Measurements from ENCODE around the gene ATP6V1B1. TPM values are rescaled to one million over a fixed set of nuclear protein-coding genes. Genes with fewer than 3 reads are reported as not detected.

ATP6V1B1 gene
- total RNA-seq, 4 donors from 2014 or later = 7.3 to 110 (median 55.0) TPM

DNA sequence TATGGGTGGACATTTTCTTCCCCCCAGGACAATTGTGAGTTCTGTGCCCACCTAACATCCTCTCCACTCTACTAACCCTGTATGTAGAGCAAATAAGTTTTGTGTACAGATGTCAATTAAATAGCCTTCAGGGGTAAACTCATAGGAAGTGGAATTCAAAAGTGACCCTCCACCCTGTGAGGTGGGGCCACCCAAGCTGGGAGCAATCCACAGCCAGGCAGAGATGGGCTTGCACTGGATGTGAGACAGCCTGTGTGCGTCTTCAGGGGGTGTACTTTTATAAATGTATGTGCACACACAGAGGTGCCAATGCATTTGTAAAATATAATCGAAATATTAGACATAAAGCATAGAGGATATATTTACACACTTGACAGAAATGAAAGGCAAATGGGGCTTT, 33.1 kb upstream of the ATP6V1B1 start:
- intact Hi-C loops (cut with DNase I; ENCODE audit: low total_unique reads) = no loop called here
- H3K4me3 ChIP-seq (ENCODE audit: low read depth, poor library complexity, severe bottlenecking) = no peak overlapping the region
- TF ChIP-seq CTCF (IDR thresholded peaks at IDR 0.05) (no peak), POLR2A (IDR thresholded peaks at IDR 0.05) (no peak)
- whole genome bisulfite sequencing, 2 donors = 93 to 96% methylated on average over 1 to 2 of the region's 2 CpGs
- no peak for DNase-seq (ENCODE audit: low spot score in 2 of 2)

DNA sequence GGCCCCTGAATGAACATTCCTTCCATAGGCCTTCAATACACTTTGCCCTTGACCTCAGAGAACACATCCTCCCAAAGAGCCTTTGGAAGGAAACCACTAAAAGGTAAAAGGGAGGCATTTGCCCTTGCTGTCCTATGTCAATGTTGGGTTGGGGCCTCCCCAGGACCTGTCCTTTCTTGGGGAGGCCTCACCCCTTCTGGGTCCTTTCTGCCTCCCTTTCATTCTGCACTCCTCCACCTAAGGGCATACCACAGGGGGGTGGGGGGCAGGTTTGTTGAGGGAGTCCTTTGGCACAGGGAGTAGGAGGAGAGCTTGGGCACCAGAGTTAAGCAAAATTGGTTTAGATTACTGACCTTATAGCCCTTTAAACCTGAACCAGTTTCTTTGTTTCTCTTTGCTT, 32.5 kb upstream of the ATP6V1B1 start:
- TF ChIP-seq POLR2A (IDR thresholded peaks at IDR 0.05) (no peak), CTCF (IDR thresholded peaks at IDR 0.05) (no peak)
- intact Hi-C loops (cut with DNase I; ENCODE audit: low total_unique reads) = no loop called here

DNA sequence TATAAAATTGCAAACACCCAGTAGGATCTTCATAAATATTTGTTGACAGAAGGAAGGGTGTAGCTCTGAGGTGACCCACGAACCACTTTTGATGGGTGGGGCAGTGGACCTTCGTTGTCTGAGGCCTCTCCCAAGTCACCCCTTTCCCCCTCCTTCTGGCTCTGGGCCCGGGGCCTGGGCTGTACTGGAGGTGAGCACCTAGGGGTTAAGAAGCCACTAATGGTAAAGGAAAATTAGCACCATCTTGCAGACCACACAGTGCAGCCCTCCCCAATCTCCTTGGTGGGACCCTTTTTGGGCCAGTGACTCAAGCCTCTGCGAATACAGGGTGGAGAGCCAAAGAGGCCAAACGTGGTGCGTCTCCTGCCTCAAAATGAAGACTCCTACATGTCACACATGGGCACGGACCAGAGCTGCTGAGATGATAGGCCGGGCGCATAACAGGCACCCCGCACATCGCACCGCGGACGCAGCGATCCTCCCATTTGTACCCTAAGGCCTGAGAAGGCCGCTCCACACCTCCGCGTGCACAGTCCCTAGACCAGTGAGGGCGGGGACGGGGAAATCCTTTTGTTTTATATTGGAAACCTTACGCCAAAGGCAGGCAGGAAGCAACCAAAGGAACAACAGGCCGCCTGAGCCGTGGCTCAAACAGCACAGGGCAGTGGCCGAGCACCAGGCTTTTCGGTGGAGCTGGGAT, 31.9 kb upstream of the ATP6V1B1 start:
- intact Hi-C loops (cut with DNase I; ENCODE audit: low total_unique reads) = no loop called here
- TF ChIP-seq POLR2A (IDR thresholded peaks at IDR 0.05) (no peak), CTCF (IDR thresholded peaks at IDR 0.05) (no peak)
- DNase-seq (ENCODE audit: low spot score in 2 of 2) = peak in 1 of 2 donors; percentile 56
- WGBS, 2 donors = 73 to 80% methylated on average over 25 of the region's 25 CpGs
- H3K4me3 ChIP-seq (ENCODE audit: low read depth, poor library complexity, severe bottlenecking) = no peak overlapping the region

More for the DNA sequence above, 32.5 kb upstream of the ATP6V1B1 start:
- DNase-seq (ENCODE audit: low spot score in 2 of 2) = peak in 1 of 2 donors; percentile 60
- H3K4me3 ChIP-seq (ENCODE audit: low read depth, poor library complexity, severe bottlenecking) = no peak overlapping the region

GRCh38 chr2:70904371-70905216, 31.1 kb upstream of the ATP6V1B1 start:
- TF ChIP-seq CTCF (IDR thresholded peaks at IDR 0.05) (no peak), POLR2A (IDR thresholded peaks at IDR 0.05) (no peak)

DNA sequence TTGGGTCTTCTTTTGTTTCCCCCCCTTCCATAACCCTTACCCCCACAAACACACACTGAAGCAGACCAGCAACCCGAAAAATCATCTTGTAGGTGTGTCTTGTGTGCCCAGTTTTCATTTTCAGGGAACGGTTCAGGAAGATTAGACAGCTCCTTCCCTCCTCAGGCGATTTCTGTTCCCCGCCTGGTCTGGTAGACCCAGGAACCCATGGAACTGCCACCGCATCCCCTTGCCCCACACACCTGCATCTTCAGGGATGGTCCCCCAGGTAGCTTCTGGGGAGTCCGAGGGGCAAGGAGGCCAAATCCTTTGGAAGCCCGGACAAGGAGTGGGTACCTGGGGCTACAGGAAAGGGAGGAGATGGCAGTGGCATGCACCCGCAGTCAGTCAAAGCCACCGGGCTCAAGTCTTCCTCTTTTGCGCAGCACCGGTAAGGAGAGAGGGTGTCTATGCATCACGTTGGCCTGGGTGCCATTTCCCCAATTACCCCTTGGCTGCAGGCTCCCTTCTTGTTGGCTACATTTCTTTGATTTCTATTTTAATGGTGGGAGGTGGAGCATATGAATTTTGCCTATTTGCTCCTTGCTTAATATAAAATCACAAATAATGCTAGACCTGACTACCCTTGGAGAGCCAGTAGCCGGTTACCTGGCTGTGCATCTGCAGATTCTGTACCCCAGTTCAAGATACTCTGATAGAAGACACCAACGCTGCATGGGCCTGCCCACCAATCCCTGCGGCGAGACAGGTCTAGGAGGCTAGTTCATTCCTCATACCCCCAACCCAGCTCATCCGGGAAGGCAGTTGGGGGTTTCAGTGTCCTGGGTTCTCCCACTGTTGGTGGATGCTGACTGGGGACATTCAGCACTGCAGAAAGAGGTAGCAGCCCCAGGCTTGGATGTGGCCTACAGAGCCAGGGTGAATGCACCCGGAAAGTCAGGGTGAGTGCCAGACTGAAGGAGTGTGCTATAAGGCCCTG, 30.0 kb upstream of the ATP6V1B1 start:
- intact Hi-C loops (cut with DNase I; ENCODE audit: low total_unique reads) = no loop called here
- H3K4me3 ChIP-seq (ENCODE audit: low read depth, poor library complexity, severe bottlenecking) = no peak overlapping the region
- no peak for TF ChIP-seq POLR2A (IDR thresholded peaks at IDR 0.05)
- no peak for TF ChIP-seq CTCF (IDR thresholded peaks at IDR 0.05)
- WGBS, 2 donors = 71 to 81% methylated on average over 18 of the region's 18 CpGs
- peak in 1 of 2 donors; percentile 60 for DNase-seq (ENCODE audit: low spot score in 2 of 2)

More at GRCh38 chr2:70904371-70905216, 31.1 kb upstream of the ATP6V1B1 start:
- DNase-seq (ENCODE audit: low spot score in 2 of 2) = peak in 1 of 2 donors; percentile 82
- 48 to 54% methylated on average over 52 to 54 of the region's 56 CpGs for WGBS, 2 donors
- no peak overlapping the region for H3K4me3 ChIP-seq (ENCODE audit: low read depth, poor library complexity, severe bottlenecking)
- intact Hi-C loops (cut with DNase I; ENCODE audit: low total_unique reads) = no loop called here
